NCI-H226 (cell line): Measurements from ENCODE around the gene AKAP13.
"Not testable (repeated sequence)": the region's sequence is repeated elsewhere in the genome, so short reads cannot be mapped to it uniquely, and the experiment has no call there.

Experiments used
- DNase-seq: peaks from one replicate; pipeline ENCODE4 v3.0.0-alpha.2; 2015

AKAP13 gene

GRCh38 chr15:85503151-85503799 lies 122.9 kb downstream of the AKAP13 start:
- no peak for DNase-seq

- DNase-seq: peak; percentile 19
Measured at GRCh38 chr15:85504749-85505676, 124.6 kb downstream of the AKAP13 start.

GRCh38 chr15:85507114-85507513 lies 126.7 kb downstream of the AKAP13 start:
- no peak for DNase-seq

- DNase-seq: no peak
Measured at GRCh38 chr15:85509973-85510372, 129.6 kb downstream of the AKAP13 start.

DNA sequence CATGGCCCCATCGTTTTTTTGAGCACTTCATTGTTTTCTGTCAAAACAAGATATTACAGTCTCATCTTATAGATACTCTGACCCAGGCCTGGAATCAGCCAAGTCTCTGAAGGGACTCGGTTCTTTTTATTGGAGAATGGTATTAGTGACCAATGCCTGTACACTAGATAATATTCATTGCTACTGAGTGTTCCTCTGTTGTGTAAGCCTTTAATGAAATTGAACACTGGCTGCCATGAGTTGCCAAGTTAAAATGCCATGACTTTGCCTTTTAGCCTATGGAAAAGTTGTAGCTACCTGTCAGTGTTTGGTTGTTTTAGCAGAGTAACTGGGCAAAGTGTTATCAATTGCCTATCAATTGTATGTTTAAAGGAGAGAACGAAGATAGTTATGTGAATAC lies 134.0 kb downstream of the AKAP13 start:
- DNase-seq: no peak

GRCh38 chr15:85515212-85515611 lies 134.8 kb downstream of the AKAP13 start:
- peak; percentile 20 for DNase-seq

DNA sequence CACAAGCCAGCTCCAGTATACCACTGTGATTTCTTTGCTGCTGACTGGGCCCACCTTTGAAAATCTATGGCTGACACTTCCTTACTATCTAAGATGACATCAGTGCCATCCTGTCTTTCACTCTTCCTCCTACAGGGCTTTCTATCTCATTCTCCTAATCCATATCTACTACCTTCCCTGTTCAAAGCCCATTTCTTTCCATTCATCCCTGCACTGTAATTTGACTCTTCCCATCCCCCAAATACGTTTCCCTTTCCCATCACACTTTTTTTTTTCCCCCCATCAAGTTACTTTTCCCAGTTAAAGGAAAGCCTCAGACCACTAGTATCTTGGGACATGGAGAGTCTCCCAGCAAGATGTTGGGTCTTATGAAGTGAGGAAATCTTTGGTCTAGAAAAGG lies 136.7 kb downstream of the AKAP13 start:
- no peak for DNase-seq

DNA sequence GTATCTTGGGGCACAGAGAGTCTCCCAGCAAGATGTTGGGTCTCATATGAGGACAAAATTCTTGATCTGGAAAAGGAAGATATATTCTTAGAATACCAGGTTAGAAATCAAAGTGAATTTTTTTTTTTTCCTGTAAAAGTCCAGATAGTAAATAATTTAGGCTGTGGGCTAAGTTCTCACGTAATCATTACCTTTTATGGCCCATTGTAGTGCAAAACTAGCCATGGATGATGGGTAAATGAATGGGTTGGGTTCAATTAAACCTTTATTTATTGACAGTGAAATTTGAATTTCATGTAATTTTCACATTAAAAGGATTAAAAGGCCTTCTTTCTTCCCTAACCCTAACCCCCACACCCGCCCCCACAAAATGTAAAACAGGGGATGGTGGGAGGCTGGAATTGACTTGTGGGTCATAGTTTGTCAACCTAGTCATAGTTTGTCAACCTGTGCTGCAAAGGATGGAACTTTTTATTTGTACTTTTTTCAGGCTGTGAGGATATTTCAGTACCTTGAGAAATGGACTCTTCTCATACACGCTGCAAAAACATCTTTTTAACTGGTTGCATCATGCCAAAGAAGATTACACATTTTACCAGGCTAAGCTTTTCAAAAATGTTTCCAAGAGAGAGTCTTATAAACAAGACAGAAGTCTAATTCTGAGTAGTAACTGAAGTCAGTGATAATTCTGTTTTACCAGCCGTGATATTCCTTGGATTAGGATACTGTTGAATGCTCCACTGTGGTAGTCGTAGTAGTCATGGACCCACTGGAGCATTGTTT lies 138.8 kb downstream of the AKAP13 start:
- DNase-seq: no peak

GRCh38 chr15:85520650-85521049 lies 140.2 kb downstream of the AKAP13 start:
- DNase-seq: no peak

- DNase-seq: no peak
Measured at GRCh38 chr15:85523530-85523929, 143.1 kb downstream of the AKAP13 start.

DNA sequence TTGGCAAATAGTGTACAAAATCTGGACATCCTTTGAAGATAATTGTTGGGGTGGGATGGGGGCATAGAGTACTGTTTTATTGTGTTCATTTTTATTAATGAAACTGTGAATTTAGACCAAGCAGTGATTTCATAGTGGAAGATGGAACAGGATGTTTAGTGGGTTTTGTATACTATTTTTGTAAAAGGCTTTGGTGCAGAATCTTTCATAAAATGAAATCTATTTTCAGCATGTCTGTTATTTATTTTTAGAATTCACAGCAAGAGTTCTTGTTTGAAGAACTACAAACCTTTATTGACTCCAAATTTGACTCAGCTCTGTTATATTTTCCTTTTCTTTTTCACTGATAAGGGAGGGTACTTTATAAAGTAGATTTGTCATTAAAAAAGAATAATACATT lies 145.4 kb downstream of the AKAP13 start:
- no peak for DNase-seq

GRCh38 chr15:85527895-85528294 lies 147.5 kb downstream of the AKAP13 start:
- DNase-seq: peak; percentile 63

DNA sequence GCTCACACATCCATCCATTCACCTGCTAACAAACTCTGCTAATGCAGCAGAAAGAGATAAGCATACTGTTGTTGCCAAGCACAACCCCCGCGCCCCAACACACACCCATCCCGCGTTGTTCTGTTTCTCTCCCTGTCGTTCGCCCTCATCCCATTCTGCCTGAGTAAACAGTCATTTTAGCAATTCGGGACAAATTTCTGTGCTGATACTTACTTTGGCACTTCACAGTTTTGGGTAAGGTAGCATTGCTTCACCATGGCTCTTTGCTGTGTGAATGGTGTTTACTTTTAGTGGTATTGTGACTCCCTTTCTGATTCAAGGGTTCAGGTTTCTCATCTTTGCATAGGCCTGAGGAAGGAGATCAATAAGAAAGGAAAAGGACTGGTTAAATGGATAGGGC lies 149.7 kb downstream of the AKAP13 start:
- no peak for DNase-seq

DNA sequence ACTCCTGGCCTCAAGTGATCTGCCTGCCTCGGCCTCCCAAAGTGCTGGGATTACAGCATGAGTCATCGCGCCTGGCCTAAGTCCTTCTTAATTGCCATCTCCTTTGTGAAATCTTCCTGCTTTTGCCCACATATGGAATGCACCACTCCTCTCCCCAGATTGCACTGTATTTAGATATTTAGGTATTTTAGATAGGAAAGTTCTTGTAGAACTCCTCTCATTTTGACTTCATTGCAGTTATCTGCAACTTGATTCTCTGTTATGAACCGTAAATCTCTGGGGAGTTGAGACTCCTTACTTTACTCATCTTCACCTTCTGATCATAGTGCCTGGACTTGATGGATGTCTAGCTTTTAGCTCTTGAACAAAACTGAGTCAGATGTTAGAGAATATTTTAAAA lies 150.7 kb downstream of the AKAP13 start:
- no peak for DNase-seq

DNA sequence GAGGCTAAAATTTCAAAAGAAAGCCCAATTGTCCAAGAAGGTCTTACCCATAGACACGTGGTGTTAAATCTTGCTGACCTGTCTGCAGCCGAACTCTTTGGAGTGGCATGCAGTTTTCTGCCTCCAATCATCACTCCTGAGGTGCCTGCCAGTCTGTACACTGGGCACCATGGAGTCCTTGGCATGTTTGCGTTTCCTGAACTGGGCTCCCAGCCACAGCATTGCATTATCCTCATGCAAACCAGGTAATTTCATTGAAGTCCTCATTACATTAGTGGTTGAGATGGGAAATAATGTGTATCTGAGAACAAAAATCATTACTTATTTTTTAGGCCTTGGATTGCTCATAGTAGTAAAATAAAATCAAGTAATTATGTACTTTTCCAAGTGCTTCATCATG lies 152.3 kb downstream of the AKAP13 start:
- no peak for DNase-seq

- DNase-seq: no peak
Measured at GRCh38 chr15:85534031-85534430, 153.6 kb downstream of the AKAP13 start.

DNA sequence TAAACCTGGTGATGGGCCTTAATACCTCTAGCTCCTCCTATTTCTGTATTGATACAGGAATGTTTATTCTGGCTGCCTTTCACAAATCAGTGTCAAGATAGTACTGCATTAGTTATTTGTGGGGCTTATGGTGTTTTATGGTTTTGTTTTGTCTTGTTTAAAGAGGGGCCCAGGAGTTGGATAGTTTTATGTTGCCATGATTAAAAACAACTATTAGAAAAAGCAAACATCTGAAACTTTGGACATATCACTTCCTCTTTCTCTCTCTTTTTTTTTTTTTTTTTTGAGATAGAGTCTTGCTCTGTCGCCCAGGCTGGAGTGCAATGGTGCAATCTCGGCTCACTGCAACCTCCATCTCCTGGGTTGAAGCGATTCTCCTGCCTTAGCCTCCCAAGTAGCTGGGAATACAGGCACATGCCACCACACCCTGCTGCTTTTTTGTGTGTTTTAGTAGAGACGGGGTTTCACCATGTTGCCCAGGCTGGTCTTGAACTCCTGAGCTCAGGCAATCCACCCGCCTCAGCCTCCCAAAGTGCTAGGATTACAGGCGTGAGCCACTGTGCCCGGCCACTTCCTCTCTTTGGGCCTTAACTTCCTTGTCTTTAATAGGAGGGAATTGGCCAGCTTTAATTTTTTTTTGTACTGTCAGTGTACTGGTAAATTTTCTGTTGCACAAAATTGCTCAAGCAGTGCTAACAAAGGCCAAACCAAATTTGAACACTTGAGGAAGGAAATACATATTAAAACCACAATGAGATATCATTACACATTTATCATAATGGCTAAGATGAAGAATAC lies 155.3 kb downstream of the AKAP13 start:
- not testable (repeated sequence) for DNase-seq

GRCh38 chr15:85536341-85536740 lies 155.9 kb downstream of the AKAP13 start:
- no peak for DNase-seq

DNA sequence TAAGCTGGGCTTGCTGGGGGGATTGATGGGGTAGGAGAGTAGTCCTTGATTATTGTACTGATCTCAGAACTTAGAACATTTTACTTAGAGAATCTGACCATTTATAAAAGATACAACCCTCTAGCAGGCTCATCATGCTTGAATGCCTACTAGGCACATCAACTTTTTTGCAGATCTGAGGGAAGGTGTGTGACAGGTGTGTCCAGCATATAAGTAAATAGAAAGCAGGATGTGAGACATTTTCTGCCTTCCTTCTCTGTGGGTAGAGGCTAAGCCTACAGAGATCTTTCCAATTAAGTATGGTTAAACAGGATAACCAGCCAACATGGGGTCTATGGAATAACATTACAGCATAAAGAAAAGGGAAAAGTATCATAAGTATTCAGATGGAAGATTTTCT lies 159.1 kb downstream of the AKAP13 start:
- no peak for DNase-seq

DNA sequence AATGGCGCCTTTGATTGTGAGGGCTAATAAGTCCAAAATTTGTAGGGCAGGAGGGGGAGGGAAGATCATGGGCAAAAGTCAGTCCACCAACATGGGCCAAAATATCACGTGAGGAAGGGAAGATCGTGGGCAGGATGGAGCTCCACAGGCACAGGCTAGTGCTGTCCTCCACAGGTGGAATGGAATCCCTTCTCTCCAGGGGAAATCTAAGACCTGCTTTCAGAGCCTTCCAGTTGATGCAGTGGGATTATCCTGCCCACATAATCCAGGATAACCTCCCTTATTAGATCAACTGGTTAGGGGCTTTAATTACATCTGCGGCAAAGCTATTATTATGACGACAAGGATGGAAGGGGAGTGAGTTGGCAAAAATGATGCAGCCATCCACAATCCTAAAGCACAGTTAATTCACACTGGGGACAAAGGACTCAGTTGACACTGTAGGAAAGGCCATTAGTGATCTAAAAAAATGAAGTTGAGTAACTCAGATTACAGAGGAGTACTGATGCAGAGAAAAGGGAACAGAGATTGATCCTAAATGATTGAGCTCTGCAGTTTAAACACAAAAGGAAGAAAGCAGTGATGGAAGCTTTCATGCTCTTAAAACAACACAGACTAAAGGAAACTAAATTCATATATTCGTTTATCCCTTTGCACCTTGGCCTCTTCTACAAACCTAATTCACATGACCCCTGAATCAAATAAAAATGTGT lies 159.8 kb downstream of the AKAP13 start:
- DNase-seq: no peak

DNA sequence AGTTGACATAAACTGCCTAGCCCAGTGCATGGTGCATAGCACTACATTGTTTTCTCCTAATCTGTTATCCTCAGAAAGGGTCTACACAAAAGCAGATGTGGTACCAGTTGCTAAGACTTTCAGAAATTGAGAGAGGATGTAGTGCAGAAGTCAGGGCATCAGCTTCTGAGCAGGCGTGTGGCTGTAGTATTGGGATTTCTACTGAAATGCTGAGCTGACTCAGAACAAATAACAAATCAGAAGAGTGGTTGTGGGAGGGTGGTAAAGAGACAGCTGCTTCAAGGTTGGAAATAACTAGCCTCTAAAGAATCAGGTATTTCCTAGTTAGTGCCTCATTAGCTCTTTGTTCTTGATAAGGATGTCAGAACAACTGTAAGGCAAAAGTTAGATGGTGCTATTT lies 161.3 kb downstream of the AKAP13 start:
- DNase-seq: no peak

DNA sequence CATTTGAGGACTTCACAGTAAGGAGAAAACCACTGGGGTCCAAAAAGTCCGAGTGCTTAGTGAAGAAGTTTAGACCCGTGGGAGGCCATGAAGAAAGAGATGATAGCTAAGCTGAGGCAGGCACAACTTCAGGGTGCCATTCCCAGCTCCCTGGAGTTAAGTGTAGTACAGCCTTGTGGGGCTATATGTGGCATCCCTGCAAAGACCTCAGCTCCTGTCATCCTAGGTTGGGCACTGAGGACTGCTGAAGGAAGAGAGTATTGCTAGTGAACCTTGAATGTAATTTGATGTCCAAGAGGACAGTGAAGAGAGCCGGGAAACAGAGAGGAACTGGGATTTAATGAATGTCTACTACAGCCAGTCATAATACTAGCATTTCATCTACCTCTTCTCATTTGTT lies 162.1 kb downstream of the AKAP13 start:
- no peak for DNase-seq
